ENCODE measurements around the gene TMED1. TPM values are rescaled to one million over a fixed set of nuclear protein-coding genes. Genes with fewer than 3 reads are reported as not detected.
A peak's percentile ranks its signal among the peaks of the same experiment; 100 is the strongest.

Gene TMED1
- total and polyA plus RNA-seq, 9 of the 15 experiments (the other 6 are each of a cell fraction or from before 2014, with no cell fraction given) = 0.86 to 30.2 (median 23.5) TPM

DNA sequence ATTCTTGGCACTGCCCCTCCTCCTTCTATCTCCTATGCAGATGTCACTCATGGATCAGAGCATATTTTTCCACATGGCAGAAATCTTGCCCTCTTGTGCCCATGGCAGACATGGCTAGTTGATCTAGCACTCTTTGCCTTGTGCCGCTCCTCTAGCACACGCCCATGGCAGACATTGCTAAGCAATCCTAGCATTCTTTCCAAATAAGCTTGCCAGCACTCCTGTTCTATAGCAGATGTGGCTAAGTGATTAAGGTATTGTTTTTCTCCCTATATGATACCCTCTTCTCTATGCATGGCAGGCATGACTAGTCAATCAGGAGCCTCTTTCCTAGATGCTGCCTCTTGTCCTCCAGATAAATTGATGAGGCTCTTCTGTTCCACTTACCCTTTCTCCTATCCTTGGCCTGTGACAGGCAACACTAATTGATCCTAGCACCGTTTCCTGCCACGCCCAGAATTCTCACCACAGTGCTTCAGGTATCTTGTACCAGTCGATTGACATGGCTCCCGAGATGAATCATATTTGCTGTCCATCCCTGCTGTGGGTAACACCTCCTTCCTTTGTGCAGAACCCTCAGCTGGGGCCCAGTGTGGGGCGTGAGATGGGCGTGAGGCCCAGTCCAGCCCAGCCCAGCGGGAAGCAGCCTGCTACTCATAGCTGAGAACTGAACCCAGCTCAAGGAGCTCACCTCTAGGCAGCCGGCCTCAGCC is 26.9 kb downstream of the TMED1 start (continued):
- peak; percentile 81 for TF ChIP-seq TFAP4 (CRISPR knock-in tag; IDR thresholded peaks at IDR 0.05; ENCODE audit: borderline replicate concordance)
- TF ChIP-seq ZSCAN29 (IDR thresholded peaks at IDR 0.05) = no peak
- TF ChIP-seq CEBPB (tag; IDR thresholded peaks at IDR 0.05) = no peak
- TF ChIP-seq MTA1 (IDR thresholded peaks at IDR 0.05; ENCODE audit: borderline replicate concordance) = no peak
- no peak for TF ChIP-seq CBX8 (IDR thresholded peaks at IDR 0.05; ENCODE audit: borderline replicate concordance, extremely low read depth, low read depth, low read length, poor library complexity, severe bottlenecking)
- no peak for TF ChIP-seq ZNF778 (CRISPR knock-in tag; IDR thresholded peaks at IDR 0.05)
- no peak for TF ChIP-seq U2AF2 (optimal IDR thresholded peaks at IDR 0.05; ENCODE audit: low read depth, low read length)
- no peak for TF ChIP-seq HDAC6 (IDR thresholded peaks at IDR 0.05; ENCODE audit: low read depth, low read length)
- peak; percentile 67 for TF ChIP-seq FOSL1 (tag; conservative IDR thresholded peaks at IDR 0.05)
- 0 out of 2 replicates have a peak, but pooled peaks have one; percentile 25 for TF ChIP-seq POLR2A (conservative IDR thresholded peaks at IDR 0.05)
- TF ChIP-seq BCOR (IDR thresholded peaks at IDR 0.05) = peak; percentile 10; the same call in 1 of the 2 replicates
- TF ChIP-seq REST (IDR thresholded peaks at IDR 0.05; ENCODE audit: borderline replicate concordance) = peak; percentile 62
- TF ChIP-seq REST (CRISPR knock-in tag; IDR thresholded peaks at IDR 0.05; ENCODE audit: low read depth) = no peak
- TF ChIP-seq, protein P1, sequence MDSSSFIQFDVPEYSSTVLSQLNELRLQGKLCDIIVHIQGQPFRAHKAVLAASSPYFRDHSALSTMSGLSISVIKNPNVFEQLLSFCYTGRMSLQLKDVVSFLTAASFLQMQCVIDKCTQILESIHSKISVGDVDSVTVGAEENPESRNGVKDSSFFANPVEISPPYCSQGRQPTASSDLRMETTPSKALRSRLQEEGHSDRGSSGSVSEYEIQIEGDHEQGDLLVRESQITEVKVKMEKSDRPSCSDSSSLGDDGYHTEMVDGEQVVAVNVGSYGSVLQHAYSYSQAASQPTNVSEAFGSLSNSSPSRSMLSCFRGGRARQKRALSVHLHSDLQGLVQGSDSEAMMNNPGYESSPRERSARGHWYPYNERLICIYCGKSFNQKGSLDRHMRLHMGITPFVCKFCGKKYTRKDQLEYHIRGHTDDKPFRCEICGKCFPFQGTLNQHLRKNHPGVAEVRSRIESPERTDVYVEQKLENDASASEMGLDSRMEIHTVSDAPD (CRISPR knock-in tag; IDR thresholded peaks at IDR 0.05) = no peak
- no peak for TF ChIP-seq RBM39 (optimal IDR thresholded peaks at IDR 0.05; ENCODE audit: low read depth, low read length)

All from K562 (cell line).